ENCODE measurements around the gene DLX1.

DNA sequence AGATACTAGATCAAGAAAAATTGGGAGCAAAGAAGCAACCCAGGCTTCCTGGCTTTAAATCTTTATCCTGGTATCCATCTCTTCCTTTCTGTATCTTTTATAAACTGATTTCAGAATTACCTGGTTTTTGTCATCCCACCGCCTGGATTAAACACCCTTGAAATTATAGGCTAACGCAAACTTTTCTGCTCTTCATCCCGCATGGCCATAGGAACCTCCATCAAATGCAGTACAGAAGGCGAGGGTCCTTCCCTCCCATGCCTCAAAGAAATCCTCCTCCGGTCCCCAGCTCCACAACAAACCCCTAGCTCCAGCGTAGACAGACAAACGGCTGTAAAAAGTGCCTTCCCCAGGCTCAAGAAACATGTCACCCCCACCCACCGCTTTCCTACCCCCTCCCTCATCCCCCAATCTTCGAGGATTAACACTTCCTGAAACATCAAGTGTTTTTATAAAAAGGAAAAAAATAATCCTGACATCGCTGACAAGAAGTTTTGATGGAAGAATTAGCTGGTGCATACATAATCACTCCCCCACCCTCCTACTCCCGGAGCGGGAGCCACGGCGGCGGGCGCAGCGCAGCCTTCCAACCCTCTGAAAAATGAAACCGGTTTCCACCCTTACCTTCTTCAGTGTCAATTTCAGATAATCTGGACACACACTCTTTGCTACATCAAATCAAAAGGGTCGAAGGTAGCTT is 7.6 kb downstream of the DLX1 start:
- TF ChIP-seq, protein P1, sequence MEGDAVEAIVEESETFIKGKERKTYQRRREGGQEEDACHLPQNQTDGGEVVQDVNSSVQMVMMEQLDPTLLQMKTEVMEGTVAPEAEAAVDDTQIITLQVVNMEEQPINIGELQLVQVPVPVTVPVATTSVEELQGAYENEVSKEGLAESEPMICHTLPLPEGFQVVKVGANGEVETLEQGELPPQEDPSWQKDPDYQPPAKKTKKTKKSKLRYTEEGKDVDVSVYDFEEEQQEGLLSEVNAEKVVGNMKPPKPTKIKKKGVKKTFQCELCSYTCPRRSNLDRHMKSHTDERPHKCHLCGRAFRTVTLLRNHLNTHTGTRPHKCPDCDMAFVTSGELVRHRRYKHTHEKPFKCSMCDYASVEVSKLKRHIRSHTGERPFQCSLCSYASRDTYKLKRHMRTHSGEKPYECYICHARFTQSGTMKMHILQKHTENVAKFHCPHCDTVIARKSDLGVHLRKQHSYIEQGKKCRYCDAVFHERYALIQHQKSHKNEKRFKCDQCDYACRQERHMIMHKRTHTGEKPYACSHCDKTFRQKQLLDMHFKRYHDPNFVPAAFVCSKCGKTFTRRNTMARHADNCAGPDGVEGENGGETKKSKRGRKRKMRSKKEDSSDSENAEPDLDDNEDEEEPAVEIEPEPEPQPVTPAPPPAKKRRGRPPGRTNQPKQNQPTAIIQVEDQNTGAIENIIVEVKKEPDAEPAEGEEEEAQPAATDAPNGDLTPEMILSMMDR (conservative IDR thresholded peaks at IDR 0.05; ENCODE audit: low read depth in 2 of 2) = no peak
- TF ChIP-seq POLR2AphosphoS5 (IDR thresholded peaks at IDR 0.05; ENCODE audit: low read depth) = no peak

Data from GM23338 (cell line).